Measurements from ENCODE around the gene LINGO3.

GRCh38 chr19:2308114-2308556, at the start of gene LINGO3:
- TF ChIP-seq SUZ12 (IDR thresholded peaks at IDR 0.05), result no peak
- no peak for TF ChIP-seq FOXM1 (IDR thresholded peaks at IDR 0.05; ENCODE audit: borderline replicate concordance)
- TF ChIP-seq TARDBP (IDR thresholded peaks at IDR 0.05), result no peak
- no peak for TF ChIP-seq BHLHE40 (IDR thresholded peaks at IDR 0.05; ENCODE audit: borderline replicate concordance)
- TF ChIP-seq SP1 (IDR thresholded peaks at IDR 0.05), result no peak
